Left hindlimb (tissue), 1 donor: ENCODE measurements around the gene USP28.
A peak's percentile ranks its signal among the peaks of the same experiment; 100 is the strongest.
"Not testable (repeated sequence)": the region's sequence is repeated elsewhere in the genome, so short reads cannot be mapped to it uniquely, and the experiment has no call there.

Source experiments
- DNase-seq: peaks from one replicate; pipeline ENCODE4 v3.0.0-alpha.2; 2018

USP28 gene, protein sequence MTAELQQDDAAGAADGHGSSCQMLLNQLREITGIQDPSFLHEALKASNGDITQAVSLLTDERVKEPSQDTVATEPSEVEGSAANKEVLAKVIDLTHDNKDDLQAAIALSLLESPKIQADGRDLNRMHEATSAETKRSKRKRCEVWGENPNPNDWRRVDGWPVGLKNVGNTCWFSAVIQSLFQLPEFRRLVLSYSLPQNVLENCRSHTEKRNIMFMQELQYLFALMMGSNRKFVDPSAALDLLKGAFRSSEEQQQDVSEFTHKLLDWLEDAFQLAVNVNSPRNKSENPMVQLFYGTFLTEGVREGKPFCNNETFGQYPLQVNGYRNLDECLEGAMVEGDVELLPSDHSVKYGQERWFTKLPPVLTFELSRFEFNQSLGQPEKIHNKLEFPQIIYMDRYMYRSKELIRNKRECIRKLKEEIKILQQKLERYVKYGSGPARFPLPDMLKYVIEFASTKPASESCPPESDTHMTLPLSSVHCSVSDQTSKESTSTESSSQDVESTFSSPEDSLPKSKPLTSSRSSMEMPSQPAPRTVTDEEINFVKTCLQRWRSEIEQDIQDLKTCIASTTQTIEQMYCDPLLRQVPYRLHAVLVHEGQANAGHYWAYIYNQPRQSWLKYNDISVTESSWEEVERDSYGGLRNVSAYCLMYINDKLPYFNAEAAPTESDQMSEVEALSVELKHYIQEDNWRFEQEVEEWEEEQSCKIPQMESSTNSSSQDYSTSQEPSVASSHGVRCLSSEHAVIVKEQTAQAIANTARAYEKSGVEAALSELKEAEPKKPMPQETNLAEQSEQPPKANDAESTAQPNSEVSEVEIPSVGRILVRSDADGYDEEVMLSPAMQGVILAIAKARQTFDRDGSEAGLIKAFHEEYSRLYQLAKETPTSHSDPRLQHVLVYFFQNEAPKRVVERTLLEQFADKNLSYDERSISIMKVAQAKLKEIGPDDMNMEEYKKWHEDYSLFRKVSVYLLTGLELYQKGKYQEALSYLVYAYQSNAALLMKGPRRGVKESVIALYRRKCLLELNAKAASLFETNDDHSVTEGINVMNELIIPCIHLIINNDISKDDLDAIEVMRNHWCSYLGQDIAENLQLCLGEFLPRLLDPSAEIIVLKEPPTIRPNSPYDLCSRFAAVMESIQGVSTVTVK

DNA sequence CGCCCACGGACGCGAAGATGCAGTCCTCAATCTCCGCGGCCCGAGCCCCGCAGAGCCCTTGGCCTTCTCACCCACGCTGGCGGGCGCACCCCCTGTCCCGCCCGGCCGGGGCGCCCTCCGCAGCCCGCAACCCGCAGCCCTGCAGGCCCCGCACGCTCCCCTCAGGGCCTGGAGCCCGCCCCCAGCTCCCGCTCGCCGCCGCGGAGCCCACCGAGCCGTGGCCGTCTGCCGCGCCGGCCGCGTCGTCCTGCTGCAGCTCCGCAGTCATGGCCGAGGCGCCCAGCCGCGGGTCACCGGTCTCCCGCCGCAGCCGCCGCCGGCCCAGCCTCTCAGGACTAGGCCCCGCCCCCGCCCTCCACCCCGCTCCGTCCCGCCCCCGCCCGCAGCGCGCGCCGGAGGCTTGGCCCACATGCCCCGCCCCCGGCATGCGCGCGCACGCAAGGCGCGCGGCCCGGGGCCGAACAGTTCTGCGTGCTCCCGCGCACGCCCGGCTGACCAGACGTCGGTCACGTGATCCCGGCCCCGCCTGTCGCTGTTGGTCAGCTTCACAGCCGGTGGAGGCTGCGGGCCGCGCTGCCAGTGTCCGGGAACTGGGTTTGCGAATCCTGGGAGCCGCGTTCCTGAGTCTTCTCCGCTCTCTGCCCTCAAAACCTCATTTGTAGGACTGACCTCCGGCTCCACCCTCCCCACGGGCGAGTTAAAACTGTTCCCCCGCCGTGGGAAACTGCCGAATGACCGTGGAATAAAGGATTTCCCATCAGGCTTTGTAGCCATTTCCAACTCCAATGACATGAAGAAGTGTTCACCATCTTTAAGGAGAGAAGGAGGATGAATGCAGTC is at the start of gene USP28:
USP28 (minus strand) TSS at position 339 of the 840 bp plus-strand sequence; CDS start at position 268, 71 bp downstream.
- peak; percentile 97 for DNase-seq

DNA sequence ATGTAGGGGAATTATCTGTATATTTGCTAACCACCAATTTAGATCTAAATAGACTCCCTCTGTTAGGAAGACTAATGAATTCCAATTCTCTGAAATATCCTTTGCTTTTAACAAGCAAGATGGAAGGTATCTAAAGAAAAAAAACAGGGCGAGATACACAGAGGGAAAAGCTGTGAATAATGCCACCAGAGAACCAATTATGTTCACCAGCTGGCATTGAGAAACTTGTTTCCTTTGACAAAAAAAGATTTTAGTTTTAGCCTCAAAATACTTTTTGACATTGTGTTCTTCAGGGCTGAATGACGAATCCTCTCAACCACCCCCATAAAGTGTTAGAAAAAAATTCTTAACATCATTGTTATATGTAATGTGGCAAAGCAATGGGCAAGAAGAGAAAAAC is 48.2 kb upstream of the USP28 start:
- DNase-seq = no peak

DNA sequence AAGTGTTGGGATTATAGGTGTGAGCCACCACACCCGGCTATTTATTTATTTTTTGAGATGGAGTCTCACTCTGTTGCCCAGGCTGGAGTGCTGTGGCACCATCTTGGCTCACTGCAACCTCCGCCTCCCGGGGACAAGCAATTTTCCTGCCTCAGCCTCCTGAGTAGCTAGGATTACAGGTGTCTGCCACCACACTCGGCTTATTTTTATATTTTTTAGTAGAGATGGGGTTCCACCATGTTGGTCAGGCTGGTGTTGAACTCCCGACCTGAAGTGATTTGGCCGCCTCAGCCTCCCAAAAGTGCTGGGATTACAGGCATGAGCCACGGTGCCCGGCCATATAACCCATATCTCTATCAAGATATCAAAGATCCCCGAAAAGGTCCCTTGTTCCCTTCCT is 36.1 kb upstream of the USP28 start:
- DNase-seq = not testable (repeated sequence)

DNA sequence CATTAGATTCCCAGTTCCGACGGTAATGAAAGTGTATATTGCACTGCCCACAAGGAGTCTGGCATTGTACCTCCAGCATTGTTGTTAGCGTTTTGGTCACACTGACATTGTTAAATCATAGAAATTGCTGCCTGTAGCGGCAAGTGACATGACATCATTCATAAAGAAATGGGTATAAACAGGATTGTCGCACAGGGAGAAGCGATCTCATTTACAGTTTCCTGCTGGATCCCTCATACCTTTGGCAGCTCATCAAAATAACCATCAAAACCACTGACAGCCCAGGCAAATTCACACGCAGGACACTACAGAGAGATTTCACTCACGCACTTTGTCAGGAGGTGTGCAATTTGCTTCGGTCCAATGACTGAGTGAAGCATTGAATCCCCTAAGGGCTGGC is 32.7 kb upstream of the USP28 start:
- no peak for DNase-seq

DNA sequence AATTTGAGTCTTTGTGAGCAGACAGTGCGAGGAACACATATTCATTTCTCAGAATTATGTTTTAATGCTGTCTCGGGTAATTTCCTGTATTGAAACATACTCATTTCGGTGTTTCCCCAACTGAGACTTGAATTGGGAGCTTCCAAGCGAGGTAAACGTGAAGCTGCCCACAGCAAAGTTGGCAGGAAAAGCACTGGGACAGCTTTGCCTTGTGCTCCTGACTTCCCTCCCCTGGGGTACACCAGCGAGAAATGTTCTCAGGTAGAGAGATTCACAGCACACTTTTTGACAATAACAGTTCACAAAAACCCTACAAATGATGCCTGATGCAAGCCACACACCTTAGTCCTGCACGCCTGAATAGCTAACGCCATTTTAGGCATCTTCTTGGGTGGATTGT is 32.3 kb upstream of the USP28 start:
- no peak for DNase-seq

DNA sequence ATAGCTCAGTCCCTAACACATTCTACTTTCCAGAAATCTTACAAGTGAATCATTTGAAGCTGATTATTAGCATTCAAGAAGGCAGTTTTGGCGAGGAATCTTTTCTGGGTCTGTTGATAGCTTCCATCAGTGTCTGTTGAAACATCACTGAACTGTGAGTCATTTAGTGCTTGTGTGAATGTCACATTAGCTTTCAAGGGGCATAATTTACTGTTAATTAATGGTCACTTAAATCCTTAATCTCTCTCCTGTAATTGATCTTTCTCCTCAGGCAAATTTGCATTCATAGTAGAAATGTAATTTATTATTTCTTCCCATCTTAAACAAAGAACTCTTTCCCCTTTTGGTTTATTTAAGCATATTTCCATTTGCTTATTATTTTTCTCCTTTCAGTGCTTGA is 31.8 kb upstream of the USP28 start:
- DNase-seq = no peak

DNA sequence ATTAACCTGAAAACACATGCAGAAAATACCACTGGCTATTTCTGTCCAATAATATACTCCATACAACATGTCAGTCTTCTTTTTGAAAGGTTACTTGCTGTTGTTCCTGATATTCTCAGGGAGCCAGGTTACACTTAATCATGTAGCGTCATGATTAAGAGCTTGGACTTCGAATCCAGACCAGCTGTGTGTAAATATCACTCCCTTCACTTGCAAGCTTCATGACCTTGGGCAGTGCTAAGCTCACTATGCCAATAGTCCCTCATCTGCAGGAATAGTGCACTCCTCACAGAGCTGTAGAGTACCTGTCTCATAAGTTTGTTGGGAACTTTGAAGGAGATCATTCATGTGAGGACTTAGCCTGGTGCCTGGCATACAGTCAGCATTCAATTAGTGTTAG is 31.1 kb upstream of the USP28 start:
- no peak for DNase-seq

DNA sequence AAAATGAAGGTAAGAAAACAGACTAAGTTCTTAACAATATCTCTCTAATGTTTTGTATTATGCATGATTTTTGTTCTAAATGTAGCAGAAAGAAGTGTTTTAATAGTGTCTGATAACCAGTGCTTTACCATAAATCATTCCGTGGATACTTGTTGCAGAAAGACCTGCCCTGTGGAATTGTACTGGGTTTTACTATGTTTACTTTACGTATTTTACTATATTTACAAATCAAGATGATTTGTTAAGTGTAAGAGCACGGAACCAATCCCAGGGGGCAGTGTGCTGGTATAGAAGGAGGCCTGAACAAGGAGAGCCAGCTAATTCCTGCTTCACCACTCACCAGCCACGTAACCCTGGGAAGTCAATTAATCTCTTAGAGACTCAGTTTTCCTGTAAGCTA is 30.7 kb upstream of the USP28 start:
- DNase-seq = no peak

DNA sequence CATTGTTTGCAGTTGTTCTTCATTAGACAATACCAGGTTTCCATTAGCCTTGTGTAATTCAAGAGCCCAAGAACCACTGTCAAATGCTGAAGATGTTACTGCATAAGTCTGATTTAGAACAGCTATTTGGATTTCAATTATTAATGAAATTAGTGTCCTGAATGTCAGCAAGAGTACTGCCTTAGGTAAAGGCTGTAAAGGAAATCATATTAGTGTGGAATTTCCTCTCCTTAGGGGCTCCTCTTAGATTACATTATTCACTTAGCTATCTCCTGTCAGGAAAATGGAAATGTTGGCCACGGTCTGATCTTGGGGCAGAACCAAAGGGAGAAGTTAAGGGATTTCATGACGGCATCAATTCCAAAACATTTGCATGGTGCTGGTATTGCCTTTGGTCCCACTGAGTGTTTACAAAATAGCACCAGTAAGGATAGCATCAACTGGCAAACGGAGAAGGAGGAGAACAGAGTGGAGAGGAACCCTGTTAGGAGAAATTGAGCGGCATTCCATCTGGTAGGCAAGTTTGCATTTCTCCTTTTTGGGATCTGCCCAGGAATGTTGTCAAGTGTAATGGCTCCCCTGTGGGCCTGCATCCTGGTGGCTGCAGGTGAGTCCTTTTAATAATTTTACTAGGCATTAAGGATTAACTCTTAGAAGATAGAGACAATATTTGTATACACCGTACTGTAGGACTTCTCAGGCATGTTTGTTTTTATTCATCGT is 29.2 kb upstream of the USP28 start, which contains the start of gene HTR3B:
HTR3B (plus strand) TSS at position 418 of the 723 bp plus-strand sequence; CDS start at position 556, 138 bp downstream.
- DNase-seq = no peak

DNA sequence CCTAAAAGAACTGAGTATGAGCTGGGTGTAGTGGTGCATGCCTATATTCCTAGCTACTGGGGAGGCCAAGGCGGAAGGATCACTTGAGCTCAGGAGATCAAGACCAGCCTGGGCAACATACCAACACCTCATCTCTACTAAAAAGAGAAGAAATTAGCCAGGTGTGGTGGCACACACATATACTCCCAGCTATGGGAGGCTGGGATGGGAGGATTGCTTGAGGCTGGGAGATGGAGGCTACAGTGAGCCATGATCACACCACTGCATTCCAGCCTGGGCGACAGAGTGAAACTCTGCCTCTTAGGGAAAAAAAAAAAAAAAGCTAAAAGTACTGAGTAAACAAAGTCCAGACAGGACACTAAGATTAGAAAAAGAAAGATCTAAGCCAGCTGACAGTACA is 25.8 kb upstream of the USP28 start:
- no peak for DNase-seq

DNA sequence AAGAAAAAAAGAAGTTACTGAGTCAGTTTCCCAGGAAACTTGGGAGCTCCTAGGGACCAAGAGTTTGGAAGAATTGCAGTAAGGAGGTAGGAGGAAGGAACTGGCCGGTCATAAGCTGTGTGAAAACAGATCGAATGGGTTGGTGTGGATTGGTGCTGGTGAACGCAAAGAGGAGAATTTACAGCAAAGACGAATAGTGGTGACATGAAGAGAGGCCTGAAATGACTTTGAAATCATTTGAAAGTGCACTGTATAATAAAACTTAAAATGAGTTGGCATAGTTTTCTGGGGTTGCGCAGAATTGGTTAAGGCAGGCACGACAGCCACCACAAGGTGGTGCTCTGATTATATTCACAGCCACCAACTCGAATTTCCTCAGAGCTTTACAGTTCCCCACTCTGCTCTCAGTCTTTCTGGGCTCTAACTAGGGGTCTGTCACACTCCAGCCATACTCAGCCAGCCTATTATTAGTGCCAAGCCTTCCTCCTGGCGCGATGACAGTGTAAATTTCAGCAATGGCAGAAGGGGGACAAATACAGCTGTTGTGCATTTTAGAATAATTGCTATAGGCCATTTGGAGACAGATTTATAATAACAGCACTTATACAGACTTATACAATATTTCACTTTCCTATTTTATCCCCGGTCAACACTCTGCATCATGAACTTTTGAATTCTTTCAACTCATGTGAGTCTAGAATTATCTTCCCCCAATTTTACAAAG is 20.9 kb upstream of the USP28 start:
- no peak for DNase-seq

DNA sequence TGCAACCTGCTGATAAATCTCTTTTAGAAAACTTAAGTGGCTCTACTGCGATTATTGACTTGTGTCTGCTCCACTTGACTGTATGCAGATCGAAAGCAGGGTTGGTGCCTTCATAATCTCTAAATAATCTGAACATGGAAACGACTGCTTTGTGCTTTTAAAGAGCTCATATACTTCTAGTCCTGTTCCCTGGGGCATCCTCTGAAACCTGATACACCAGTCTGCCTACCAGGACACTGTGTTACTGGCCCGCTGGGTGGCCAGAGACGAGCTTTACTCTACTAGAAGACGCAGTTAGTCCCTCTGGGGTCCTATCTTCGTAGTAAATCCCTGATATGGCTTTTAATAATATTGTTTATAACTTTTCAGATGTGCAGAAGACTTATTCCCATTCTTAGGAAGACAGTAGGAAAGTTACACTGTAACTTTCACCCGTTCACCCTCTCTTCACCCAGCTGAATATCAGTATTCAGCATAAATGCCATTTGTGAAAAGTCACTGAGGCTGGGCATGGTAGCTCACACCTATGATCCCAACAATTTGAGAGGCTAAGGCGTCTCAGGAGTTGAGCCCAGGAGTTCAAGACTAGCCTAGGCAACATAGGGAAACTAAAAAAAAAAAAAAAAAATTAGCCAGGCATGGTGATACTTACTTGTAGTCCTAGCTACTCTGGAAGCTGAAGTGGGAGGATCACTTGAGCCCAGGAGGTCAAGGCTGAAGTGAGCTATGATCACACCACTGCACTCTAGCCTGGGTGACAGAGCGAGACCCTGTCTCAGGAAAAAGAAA is 20.2 kb upstream of the USP28 start:
- no peak for DNase-seq

DNA sequence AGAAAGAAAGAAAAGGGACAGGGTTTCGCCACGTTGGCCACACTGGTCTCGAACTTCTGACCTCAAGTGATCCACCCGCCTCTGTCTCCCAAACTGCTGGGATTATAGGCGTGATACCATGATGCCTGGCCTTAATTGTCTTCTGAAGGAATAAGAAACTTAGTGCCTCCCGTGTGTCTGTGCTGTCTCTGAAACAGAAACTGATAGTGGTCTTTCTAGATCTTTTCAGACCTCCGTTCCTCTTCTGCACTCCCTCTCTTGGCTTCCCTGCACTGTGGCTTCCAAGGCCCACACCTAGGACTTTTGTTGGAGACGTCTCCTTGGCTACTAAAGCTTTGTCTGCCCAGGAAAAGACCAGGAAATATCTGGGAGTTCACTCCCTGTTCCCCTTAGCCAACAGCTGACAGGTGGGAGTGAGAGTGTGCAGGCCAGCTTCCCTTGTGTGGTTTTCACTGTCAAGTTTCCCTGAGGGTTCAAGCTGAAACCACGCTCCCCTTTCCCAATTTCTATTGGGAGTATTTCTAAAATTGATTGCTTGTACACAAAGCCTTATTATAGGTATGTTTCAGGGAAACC is 19.1 kb upstream of the USP28 start:
- no peak for DNase-seq

DNA sequence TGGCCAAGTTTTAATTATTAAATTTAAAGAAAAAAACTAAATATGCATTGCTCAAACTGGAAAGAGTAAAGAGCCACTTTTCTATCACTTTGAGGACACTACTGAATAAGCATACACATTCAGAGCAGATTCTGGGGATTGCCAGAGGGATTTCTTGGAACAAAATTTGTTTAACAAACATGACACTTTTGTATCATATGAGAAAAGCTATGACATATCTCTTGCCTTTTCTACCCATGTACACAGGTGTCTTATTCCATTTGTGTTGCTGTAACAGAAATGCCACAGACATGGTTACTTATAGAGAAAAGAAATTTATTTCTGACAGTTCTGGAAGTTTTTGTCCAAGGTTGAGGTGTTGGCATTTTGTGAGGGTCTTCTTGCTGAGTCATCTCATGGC is 13.5 kb upstream of the USP28 start:
- DNase-seq = no peak

DNA sequence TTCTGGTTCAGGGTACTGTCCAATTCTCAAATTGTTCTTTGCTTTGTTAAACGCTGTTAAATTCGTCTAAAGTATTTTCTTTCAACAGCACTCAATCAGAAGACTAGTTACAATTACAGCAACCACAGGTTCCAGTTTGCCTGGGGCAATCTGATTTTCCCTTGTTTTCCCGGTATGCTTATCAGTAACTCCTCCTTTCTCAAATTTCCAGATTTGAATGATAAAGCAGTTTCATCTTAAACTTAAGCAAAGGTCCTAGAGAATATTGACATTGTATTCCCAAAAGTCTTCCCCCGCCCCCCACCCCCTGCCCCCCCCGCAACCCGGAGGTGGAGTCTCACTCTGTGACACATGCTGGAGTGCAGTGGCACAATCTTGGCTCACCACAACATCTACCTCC is 10.5 kb upstream of the USP28 start:
- no peak for DNase-seq

DNA sequence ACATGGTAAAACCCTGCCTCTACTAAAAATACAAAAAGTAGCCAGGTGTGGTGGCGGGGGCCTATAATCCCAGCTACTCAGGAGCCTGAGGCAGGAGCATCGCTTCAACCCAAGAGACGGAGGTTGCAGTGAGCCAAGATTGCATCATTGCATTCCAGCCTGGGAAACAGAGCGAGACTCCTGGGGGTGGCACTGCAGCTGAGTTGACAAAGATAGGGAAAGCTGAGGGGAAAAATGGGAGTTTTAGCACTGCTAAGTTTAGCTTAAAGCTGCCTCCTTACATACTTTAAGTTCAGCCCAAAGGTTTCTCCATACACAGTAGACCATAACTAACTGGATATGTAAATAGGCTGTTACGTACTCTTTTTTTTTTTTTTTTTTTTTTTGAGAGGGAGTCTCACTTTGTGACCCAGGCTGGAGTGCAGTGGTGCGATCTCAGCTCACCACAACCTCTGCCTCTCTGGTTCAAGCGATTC is 9.0 kb upstream of the USP28 start:
- no peak for DNase-seq

DNA sequence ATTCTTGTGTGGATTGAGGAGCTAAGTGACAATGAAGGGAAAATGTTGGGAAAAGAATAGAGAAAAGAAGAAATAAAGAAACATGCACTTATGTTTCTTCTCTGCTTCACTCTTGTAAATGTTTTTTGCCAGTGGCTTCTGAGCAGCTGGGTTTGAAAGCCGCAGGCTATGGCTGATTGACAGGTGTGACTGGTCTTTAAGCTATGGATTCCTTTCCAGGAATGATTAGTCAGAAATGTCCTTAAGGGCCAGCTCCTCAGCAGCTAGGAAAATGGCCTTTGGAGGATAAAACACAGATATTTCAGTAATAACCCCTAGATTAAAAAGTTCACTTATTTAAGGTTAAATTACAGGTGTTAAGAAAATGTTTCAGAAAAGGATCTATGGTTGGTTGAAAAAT is 6.5 kb upstream of the USP28 start:
- DNase-seq = no peak

DNA sequence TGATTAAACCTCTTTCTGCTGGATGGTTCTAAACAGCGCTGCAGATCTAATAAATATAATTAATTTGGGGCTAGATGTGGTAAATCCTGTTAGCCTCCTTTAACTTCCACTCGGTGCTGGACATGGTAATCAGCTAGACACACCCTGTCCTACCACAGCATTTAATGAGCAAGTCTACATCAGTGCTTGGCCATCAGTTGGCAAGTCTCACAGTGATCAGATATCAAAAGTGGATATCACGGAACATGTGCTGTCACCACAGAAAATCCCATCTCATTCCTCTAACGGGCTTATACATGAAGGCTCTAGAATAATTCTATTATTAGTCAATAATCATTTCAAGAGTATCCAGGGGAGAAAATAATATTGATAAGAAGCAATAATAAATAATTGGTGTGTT is 5.6 kb upstream of the USP28 start:
- DNase-seq = no peak

DNA sequence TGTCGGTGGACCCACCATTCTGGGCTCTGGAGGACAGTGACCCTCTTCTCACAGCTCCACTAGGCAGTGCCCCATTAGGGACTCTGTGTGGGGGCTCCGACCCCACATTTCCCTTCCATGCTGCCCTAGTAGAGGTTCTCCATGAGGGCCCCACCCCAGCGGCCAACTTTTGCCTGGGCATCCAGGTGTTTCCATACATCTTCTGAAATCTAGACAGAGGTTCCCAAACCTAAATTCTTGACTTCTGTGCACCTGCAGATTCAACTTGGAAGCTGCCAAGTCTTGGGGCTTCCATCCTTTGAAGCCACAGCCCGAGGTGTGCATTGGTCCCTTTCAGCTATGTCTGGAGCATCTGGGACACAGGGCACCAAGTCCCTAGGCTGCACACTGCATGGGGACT is 4.1 kb upstream of the USP28 start:
- not testable (repeated sequence) for DNase-seq

DNA sequence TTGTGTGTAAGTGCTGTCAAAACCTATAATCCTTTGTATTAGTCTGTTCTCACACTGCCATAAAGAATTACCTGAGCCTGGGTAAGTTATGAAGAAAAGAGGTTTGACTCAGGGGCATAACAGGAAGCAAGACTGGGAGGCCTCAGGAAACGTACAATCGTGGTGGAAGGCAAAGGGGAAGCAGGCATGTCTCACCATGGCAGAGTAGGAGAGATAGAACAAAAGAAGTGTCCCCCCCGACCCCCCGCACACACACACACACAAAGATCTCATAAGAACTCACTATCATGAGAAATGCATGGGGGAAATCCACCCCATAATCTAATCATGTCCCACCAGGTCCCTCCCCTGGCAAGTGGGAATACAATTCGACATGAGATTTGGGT is 2.3 kb upstream of the USP28 start:
- DNase-seq = no peak
